A549 (cell line): ENCODE data around the gene CANT1. TPM values are rescaled to one million over a fixed set of nuclear protein-coding genes. Genes with fewer than 3 reads are reported as not detected.
"Not testable (repeated sequence)": the region's sequence is repeated elsewhere in the genome, so short reads cannot be mapped to it uniquely, and the experiment has no call there.

ENCODE experiments used
- ATAC-seq, 2 experiments: fragments of 200-7000 bp in 1 of 2; fragments of >200 bp in 1 of 2; cut with Nextera tagmentation in 1 of 2; cut with Tn5 transposase in 1 of 2; 3 replicates each; pipeline versions ENCODE4 v1.8.0 to v1.9.1; 2018 to 2020; ENCODE audit warnings: mild to moderate bottlenecking in 1 of 2, moderate library complexity in 1 of 2
- CTCF ChIA-PET: fragments of 300-600 bp; sonication (Branson Sonifier 250); formaldehyde crosslinking; extraction: SDS; loops from one replicate; lab custom pipeline; 2021; ENCODE audit warnings: antibody characterized with exemption, inconsistent platforms; lab: Yijun Ruan, JAX
- POLR2A ChIA-PET: fragments of 350-600 bp; formaldehyde crosslinking; extraction: SDS; loops from one replicate; lab custom pipeline; 2021; ENCODE audit warnings: antibody characterized with exemption, inconsistent platforms; lab: Yijun Ruan, JAX
- DNase-seq, 2 experiments: peaks; one replicate each; pipeline versions ENCODE4 v3.0.0 to v3.0.0-alpha.2; 2011 to 2016; ENCODE audit warnings: low read depth in 1 of 2, low spot score in 1 of 2
- FAIRE-seq: peaks from 2 replicates; lab custom pipeline; 2011; peaks lifted over from hg19 to GRCh38; lab: Jason Lieb, UNC
- H3K27ac ChIP-seq, 2 experiments: fragments of >200 bp; sonication (Bioruptor Twin); formaldehyde crosslinking; 3 replicates each; pipeline ENCODE4 v1.5.1; 2016 to 2017
- H3K4me1 ChIP-seq: fragments of >200 bp; sonication (Bioruptor Twin); formaldehyde crosslinking; 3 replicates; pipeline ENCODE4 v1.6.1; 2016
- H3K4me2 ChIP-seq: fragments of >200 bp; sonication (Bioruptor Twin); formaldehyde crosslinking; 3 replicates; pipeline ENCODE4 v1.6.1; 2016
- H3K4me3 ChIP-seq: fragments of >200 bp; sonication (Bioruptor Twin); formaldehyde crosslinking; 3 replicates; pipeline ENCODE4 v1.5.1; 2016
- H3K9me3 ChIP-seq: fragments of >200 bp; sonication (Bioruptor Twin); formaldehyde crosslinking; 3 replicates; pipeline ENCODE4 v1.6.1; 2016
- CHD4 ChIP-seq: fragments of 200-600 bp; sonication (generic); IDR thresholded peaks from 2 replicates; pipeline ENCODE4 v1.6.1; 2016; ENCODE audit warnings: antibody characterized with exemption, mild to moderate bottlenecking, borderline replicate concordance
- HEYL ChIP-seq: fragments of 250-450 bp; sonication (Bioruptor Pico); IDR thresholded peaks from 2 replicates; pipeline ENCODE4 v1.8.0; 2021; ENCODE audit warnings: mild to moderate bottlenecking, moderate library complexity
- HOXA7 ChIP-seq: fragments of 250-450 bp; sonication (Bioruptor Pico); IDR thresholded peaks from 2 replicates; pipeline ENCODE4 v1.5.0; 2020; ENCODE audit warnings: mild to moderate bottlenecking, moderate library complexity
- HOXB5 ChIP-seq: fragments of 250-450 bp; sonication (Bioruptor Pico); IDR thresholded peaks from 2 replicates; pipeline ENCODE4 v1.5.0; 2020; ENCODE audit warnings: mild to moderate bottlenecking, moderate library complexity
- MAFK ChIP-seq: fragments of 450-650 bp; IDR thresholded peaks from 2 replicates; pipeline ENCODE4 v1.6.1; 2014; ENCODE audit not compliant: partially characterized antibody
- MAZ ChIP-seq: fragments of 150-350 bp; IDR thresholded peaks from 2 replicates; pipeline ENCODE4 v1.6.1; 2014; ENCODE audit warnings: antibody characterized with exemption, low read depth, low read length, borderline replicate concordance
- NR3C1 ChIP-seq: fragments of >200 bp; sonication (Bioruptor Twin); formaldehyde crosslinking; IDR thresholded peaks from 3 replicates; pipeline ENCODE4 v1.6.1; 2017
- POLR2AphosphoS2 ChIP-seq: conservative IDR thresholded peaks from 2 replicates; pipeline ENCODE4 v1.6.1; 2012; ENCODE audit warnings: low read length, improper control_type of control experiment, inconsistent platforms
- RAD21 ChIP-seq, 2 experiments: fragments of >200 bp in 1 of 2; sonication (Bioruptor Twin) in 1 of 2; formaldehyde crosslinking in 1 of 2; IDR thresholded peaks in 1 of 2; conservative IDR thresholded peaks in 1 of 2; 2 replicates in 1 of 2; 3 replicates in 1 of 2; pipeline ENCODE4 v1.6.1; 2012 to 2018; ENCODE audit warnings: inconsistent platforms in 1 of 2
- RARB ChIP-seq: fragments of 250-450 bp; sonication (Bioruptor Pico); IDR thresholded peaks from 2 replicates; pipeline ENCODE4 v1.8.0; 2021; ENCODE audit warnings: mild to moderate bottlenecking, moderate library complexity
- RFX5 ChIP-seq: fragments of 450-650 bp; IDR thresholded peaks from 2 replicates; pipeline ENCODE4 v1.7.1; 2014; ENCODE audit warnings: antibody characterized with exemption, mild to moderate bottlenecking, moderate library complexity
- RNF2 ChIP-seq: fragments of 200-600 bp; sonication (generic); IDR thresholded peaks from 2 replicates; pipeline ENCODE4 v1.6.1; 2016; ENCODE audit warnings: low read depth, mild to moderate bottlenecking, antibody characterized with exemption, moderate library complexity, borderline replicate concordance
- SMC3 ChIP-seq: fragments of >200 bp; sonication (Bioruptor Twin); formaldehyde crosslinking; IDR thresholded peaks from 3 replicates; pipeline ENCODE4 v1.6.1; 2018; ENCODE audit warnings: inconsistent platforms
- SREBF2 ChIP-seq: fragments of 450-650 bp; IDR thresholded peaks from 2 replicates; pipeline ENCODE4 v1.6.1; 2014; ENCODE audit warnings: mild to moderate bottlenecking, moderate library complexity
- USF2 ChIP-seq: fragments of 450-650 bp; IDR thresholded peaks from 2 replicates; pipeline ENCODE4 v1.6.1; 2014; ENCODE audit warnings: antibody characterized with exemption
- ZC3H11A ChIP-seq: fragments of 450-650 bp; IDR thresholded peaks from 2 replicates; pipeline ENCODE4 v1.6.1; 2014; ENCODE audit warnings: antibody characterized with exemption, mild to moderate bottlenecking
- ZFP36 ChIP-seq: fragments of 450-650 bp; IDR thresholded peaks from 2 replicates; pipeline ENCODE4 v1.6.1; 2014; ENCODE audit warnings: borderline replicate concordance; ENCODE audit not compliant: partially characterized antibody
- WGBS: methylation state at CpG from one replicate; pipeline ENCODE4 v1.1.6; 2017; ENCODE audit errors: missing lambda C conversion rate; 5-methylcytosine and 5-hydroxymethylcytosine counted together
- polyA plus RNA-seq, 4 experiments: library from polyadenylated mRNA; depleted of rRNA in 3 of 4; stranded (reverse); fragments of >200 nt; fragmentation: RNase III in 1 of 4; extraction: RNeasy Plus Mini Kit Qiagen cat#74134 plus additional on column Dnase treatment in 1 of 4; gene quantifications; 2 replicates in 3 of 4; 3 replicates in 1 of 4; pipeline ENCODE4 v1.2.3, GENCODE V29; 2011 to 2017
- TF ChIP-seq, protein P1 (sequence below): fragments of >200 bp; sonication (Bioruptor Twin); formaldehyde crosslinking; IDR thresholded peaks from 3 replicates; pipeline ENCODE4 v1.6.1; 2016
- TF ChIP-seq, protein P2 (sequence below): fragments of 150-350 bp; IDR thresholded peaks from 2 replicates; pipeline ENCODE4 v1.6.1; 2014; ENCODE audit warnings: low read depth, mild to moderate bottlenecking, low read length

CANT1 gene
- polyA plus RNA-seq, 2 of the 4 experiments (the other 2 are of a cell fraction) = 65.5 to 67.6 TPM

- CTCF ChIA-PET = interaction anchor here (0.8 to 12.6 kb wide), 13 partner anchors 8 to 121 kb away, joined by 3 to 321 read pairs (median 4); no protein-coding TSS in a partner anchor
- TF ChIP-seq HOXA7 (CRISPR knock-in tag) (no peak), NR3C1 (no peak), USF2 (no peak), CHD4 (no peak), RNF2 (no peak)
- TF ChIP-seq, protein P1, sequence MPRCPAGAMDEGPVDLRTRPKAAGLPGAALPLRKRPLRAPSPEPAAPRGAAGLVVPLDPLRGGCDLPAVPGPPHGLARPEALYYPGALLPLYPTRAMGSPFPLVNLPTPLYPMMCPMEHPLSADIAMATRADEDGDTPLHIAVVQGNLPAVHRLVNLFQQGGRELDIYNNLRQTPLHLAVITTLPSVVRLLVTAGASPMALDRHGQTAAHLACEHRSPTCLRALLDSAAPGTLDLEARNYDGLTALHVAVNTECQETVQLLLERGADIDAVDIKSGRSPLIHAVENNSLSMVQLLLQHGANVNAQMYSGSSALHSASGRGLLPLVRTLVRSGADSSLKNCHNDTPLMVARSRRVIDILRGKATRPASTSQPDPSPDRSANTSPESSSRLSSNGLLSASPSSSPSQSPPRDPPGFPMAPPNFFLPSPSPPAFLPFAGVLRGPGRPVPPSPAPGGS = no peak
- TF ChIP-seq, protein P2, sequence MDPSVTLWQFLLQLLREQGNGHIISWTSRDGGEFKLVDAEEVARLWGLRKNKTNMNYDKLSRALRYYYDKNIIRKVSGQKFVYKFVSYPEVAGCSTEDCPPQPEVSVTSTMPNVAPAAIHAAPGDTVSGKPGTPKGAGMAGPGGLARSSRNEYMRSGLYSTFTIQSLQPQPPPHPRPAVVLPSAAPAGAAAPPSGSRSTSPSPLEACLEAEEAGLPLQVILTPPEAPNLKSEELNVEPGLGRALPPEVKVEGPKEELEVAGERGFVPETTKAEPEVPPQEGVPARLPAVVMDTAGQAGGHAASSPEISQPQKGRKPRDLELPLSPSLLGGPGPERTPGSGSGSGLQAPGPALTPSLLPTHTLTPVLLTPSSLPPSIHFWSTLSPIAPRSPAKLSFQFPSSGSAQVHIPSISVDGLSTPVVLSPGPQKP = no peak
- Histone ChIP-seq H3K4me3 (no peak overlapping the region), H3K4me1 (peaks cover 15% of the 10 kb centered on the region), H3K9me3 (no peaks in the 10 kb centered on the region), H3K4me2 (no peak overlapping the region), H3K27ac (0 out of 6 replicates have a peak overlapping the region, but pooled peaks of 1 of the 2 experiments have one; percentile 6)
- FAIRE-seq (no peak), ATAC-seq (no peak), DNase-seq (no peak)
- WGBS = 87% methylated on average over 26 of the region's 26 CpGs
- POLR2A ChIA-PET = interaction anchor here (0.9 kb wide), 1 partner anchor 30 kb away, joined by 3 read pairs; no protein-coding TSS in a partner anchor
Measured at GRCh38 chr17:78966123-78966813, 43.3 kb downstream of the CANT1 start.

DNA sequence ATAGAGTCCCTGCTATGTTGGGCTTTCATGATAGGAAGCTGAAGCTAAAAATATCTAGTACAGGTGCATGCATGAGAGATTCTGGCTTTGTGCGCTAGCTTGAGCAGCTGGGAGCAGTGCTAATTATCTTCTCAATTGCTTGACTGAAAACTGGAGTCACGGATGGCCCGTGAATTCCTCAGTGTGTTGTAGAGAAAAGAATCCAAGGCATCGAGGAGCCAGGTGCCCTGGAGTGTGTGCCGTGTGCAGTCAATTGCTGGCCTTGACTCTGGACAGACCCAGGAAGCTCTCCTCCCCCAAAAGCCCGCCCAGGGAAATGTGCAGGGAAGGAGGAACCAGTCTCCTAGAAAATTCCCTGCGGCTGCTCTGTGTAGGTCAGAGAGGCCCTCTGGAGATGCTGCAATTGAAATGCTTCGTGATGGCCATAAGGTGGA lies 44.1 kb downstream of the CANT1 start:
- H3K9me3 ChIP-seq = no peaks in the 10 kb centered on the region
- H3K4me2 ChIP-seq = no peak overlapping the region
- FAIRE-seq = no peak
- peaks cover 13% of the 10 kb centered on the region for H3K4me1 ChIP-seq
- WGBS = 77% methylated on average over 8 of the region's 8 CpGs
- ChIA-PET POLR2A (interaction anchor here (0.9 kb wide), 1 partner anchor 30 kb away, joined by 3 read pairs; no protein-coding TSS in a partner anchor), CTCF (interaction anchor here (1.0 to 12.6 kb wide), 9 partner anchors 9 to 122 kb away, joined by 3 to 321 read pairs (median 5); no protein-coding TSS in a partner anchor)
- no peak overlapping the region for H3K27ac ChIP-seq
- peak in 1 of 2 experiments; percentile 10; a peak in 1 of 6 replicates for ATAC-seq
- no peak overlapping the region for H3K4me3 ChIP-seq
- TF ChIP-seq HOXA7 (CRISPR knock-in tag) (no peak), RAD21 (conservative IDR thresholded peaks at IDR 0.05 in 1 of 2, IDR thresholded peaks at IDR 0.05 in 1 of 2) (0 out of 5 replicates have a peak, but pooled peaks of 1 of the 2 experiments have one; percentile 2)
- TF ChIP-seq, all 56 proteins: peak for 1
- no peak for DNase-seq

DNA sequence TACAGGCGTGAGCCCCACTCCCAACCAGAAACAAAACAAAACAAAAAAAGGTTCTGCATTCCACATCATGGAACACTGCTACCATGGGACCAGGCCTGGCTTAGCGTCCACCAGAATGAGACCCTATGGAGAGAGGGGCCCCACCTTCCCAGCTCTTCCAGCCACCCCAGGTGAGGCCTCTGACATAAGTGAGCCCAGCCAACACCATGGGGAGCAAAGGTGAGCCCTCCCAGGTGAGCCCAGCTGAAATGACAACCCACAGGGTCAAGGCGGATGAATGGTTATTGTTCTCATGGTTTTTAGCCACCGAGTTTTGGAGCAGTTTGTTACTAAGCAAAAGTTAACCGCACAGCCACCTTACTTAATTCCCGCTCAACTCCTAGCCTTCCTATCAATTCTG lies 46.2 kb downstream of the CANT1 start:
- H3K27ac ChIP-seq = 0 out of 6 replicates have a peak overlapping the region, but pooled peaks of 1 of the 2 experiments have one; percentile 4
- DNase-seq = no peak
- no peaks in the 10 kb centered on the region for H3K9me3 ChIP-seq
- peaks cover 19% of the 10 kb centered on the region for H3K4me1 ChIP-seq
- no peak for ATAC-seq
- ChIA-PET POLR2A (no interaction called here), CTCF (interaction anchor here (0.7 to 12.6 kb wide), 6 partner anchors 9 to 176 kb away, joined by 3 to 321 read pairs (median 4); no protein-coding TSS in a partner anchor)
- 86% methylated on average over 6 of the region's 6 CpGs for WGBS
- no peak overlapping the region for H3K4me3 ChIP-seq
- H3K4me2 ChIP-seq = no peak overlapping the region
- TF ChIP-seq POLR2AphosphoS2 (no peak), SREBF2 (no peak), HEYL (no peak), ZFP36 (no peak), MAFK (no peak), RARB (CRISPR knock-in tag) (no peak), USF2 (no peak), MAZ (no peak), RFX5 (no peak), HOXB5 (CRISPR knock-in tag) (no peak), ZC3H11A (no peak), SMC3 (no peak), RAD21 (conservative IDR thresholded peaks at IDR 0.05 in 1 of 2, IDR thresholded peaks at IDR 0.05 in 1 of 2) (no peak)
- TF ChIP-seq, protein P2 = no peak
- FAIRE-seq = no peak

- DNase-seq, POLR2A ChIA-PET, H3K4me3 ChIP-seq, ATAC-seq, H3K9me3 ChIP-seq, H3K4me2 ChIP-seq, FAIRE-seq, H3K27ac ChIP-seq: not testable (repeated sequence)
- 96% methylated on average over 8 of the region's 8 CpGs for WGBS
- peaks cover 23% of the 10 kb centered on the region for H3K4me1 ChIP-seq
- CTCF ChIA-PET = interaction anchor here (0.7 to 12.6 kb wide), 8 partner anchors 9 to 123 kb away, joined by 3 to 321 read pairs (median 4); no protein-coding TSS in a partner anchor
Measured at GRCh38 chr17:78962984-78963348, 46.6 kb downstream of the CANT1 start.
